Hematopoietic multipotent progenitor cell treated with erythropoietin and hydrocortisone succinate and interleukin-3 and kit ligand, for 8 days (in vitro differentiated cells): ENCODE measurements around the gene RAPGEF5.
A peak's percentile ranks its signal among the peaks of the same experiment; 100 is the strongest.

Experiments used
- DNase-seq: peaks from one replicate; pipeline ENCODE4 v3.0.0-alpha.2; 2015

The RAPGEF5 gene

GRCh38 chr7:22144950-22145349, 212.0 kb downstream of the RAPGEF5 start:
- no peak for DNase-seq

GRCh38 chr7:22143491-22143890, 213.5 kb downstream of the RAPGEF5 start:
- DNase-seq = no peak

GRCh38 chr7:22142572-22142971, 214.4 kb downstream of the RAPGEF5 start:
- no peak for DNase-seq

- DNase-seq = no peak
These were observed 215.6 kb downstream of the RAPGEF5 start for GRCh38 chr7:22141355-22141754.

- DNase-seq = no peak
These were observed 216.4 kb downstream of the RAPGEF5 start for GRCh38 chr7:22140578-22140977.

GRCh38 chr7:22138886-22139285, 218.1 kb downstream of the RAPGEF5 start:
- no peak for DNase-seq

- no peak for DNase-seq
These were observed 218.8 kb downstream of the RAPGEF5 start for GRCh38 chr7:22138106-22138505.

GRCh38 chr7:22137466-22137865, 219.5 kb downstream of the RAPGEF5 start:
- DNase-seq = no peak

- no peak for DNase-seq
These were observed 219.9 kb downstream of the RAPGEF5 start for GRCh38 chr7:22137026-22137425.

- no peak for DNase-seq
These were observed 227.0 kb downstream of the RAPGEF5 start for GRCh38 chr7:22129819-22130580.

- no peak for DNase-seq
These were observed 227.8 kb downstream of the RAPGEF5 start for GRCh38 chr7:22129166-22129565.

- no peak for DNase-seq
These were observed 228.4 kb downstream of the RAPGEF5 start for GRCh38 chr7:22128528-22128920.

- no peak for DNase-seq
These were observed 229.0 kb downstream of the RAPGEF5 start for GRCh38 chr7:22127835-22128527.

- no peak for DNase-seq
These were observed 231.5 kb downstream of the RAPGEF5 start for GRCh38 chr7:22125436-22125835.

GRCh38 chr7:22124941-22125340, 232.0 kb downstream of the RAPGEF5 start:
- no peak for DNase-seq

GRCh38 chr7:22123139-22123538, 233.8 kb downstream of the RAPGEF5 start:
- DNase-seq = peak; percentile 50

- DNase-seq = peak; percentile 53
These were observed 235.1 kb downstream of the RAPGEF5 start for GRCh38 chr7:22121702-22122474.

- no peak for DNase-seq
These were observed 236.4 kb downstream of the RAPGEF5 start for GRCh38 chr7:22120391-22121053.

GRCh38 chr7:22117222-22117621, 239.7 kb downstream of the RAPGEF5 start:
- no peak for DNase-seq

- no peak for DNase-seq
These were observed 240.4 kb downstream of the RAPGEF5 start for GRCh38 chr7:22116451-22117030.

- DNase-seq = no peak
These were observed 241.3 kb downstream of the RAPGEF5 start for GRCh38 chr7:22115689-22116088.

- no peak for DNase-seq
These were observed 242.4 kb downstream of the RAPGEF5 start for GRCh38 chr7:22114440-22114981.
